Right cardiac atrium (tissue), 5 donors: Measurements from ENCODE around the gene SLC9A3. TPM values are rescaled to one million over a fixed set of nuclear protein-coding genes. Genes with fewer than 3 reads are reported as not detected.
A peak's percentile ranks its signal among the peaks of the same experiment; 100 is the strongest.
"Not testable (repeated sequence)": the region's sequence is repeated elsewhere in the genome, so short reads cannot be mapped to it uniquely, and the experiment has no call there.

Source experiments
- ATAC-seq, 2 donors: fragments of 200-7000 bp; cut with Tn5 transposase; one replicate each; pipeline versions ENCODE4 v1.8.0 to v1.9.1; 2020; ENCODE audit warnings: moderate library complexity in 2 of 2, mild to moderate bottlenecking in 1 of 2
- DNase-seq, 3 donors: peaks; one replicate each; pipeline ENCODE4 v3.0.0-alpha.2; 2020
- H3K27ac ChIP-seq: one replicate; pipeline ENCODE4 v1.5.1; 2013; ENCODE audit warnings: mild to moderate bottlenecking, low read length, control low read depth, moderate library complexity
- H3K27me3 ChIP-seq: one replicate; pipeline ENCODE4 v1.6.1; 2013; ENCODE audit not compliant: control insufficient read depth, insufficient read depth
- H3K4me1 ChIP-seq: one replicate; pipeline ENCODE4 v1.6.1; 2013; ENCODE audit warnings: low read length; ENCODE audit not compliant: control insufficient read depth, insufficient read depth
- H3K4me3 ChIP-seq: one replicate; pipeline ENCODE4 v1.5.1; 2013; ENCODE audit warnings: low read length, control low read depth
- H3K9me3 ChIP-seq: one replicate; pipeline ENCODE4 v1.6.1; 2013; ENCODE audit warnings: low read length; ENCODE audit not compliant: control insufficient read depth
- WGBS: extraction: QIAGEN DNeasy Blood & Tissue Kit; methylation state at CpG from one replicate; pipeline ENCODE4 v1.1.7; 2013; 5-methylcytosine and 5-hydroxymethylcytosine counted together
- intact Hi-C, 4 donors: fragments of 100-400 bp; cut with DNase I; formaldehyde crosslinking; loops; one replicate each; pipeline versions ENCODE4 v1.11.0 to v1.14.0; 2022 to 2023
- polyA plus RNA-seq: library from polyadenylated mRNA; stranded (reverse); fragments of 200-250 nt; gene quantifications from one replicate; pipeline ENCODE4 v1.2.3, GENCODE V29; 2013
- total RNA-seq, 4 donors: library from RNA; stranded (reverse); fragmentation: NEBNext Ultra II Directional; extraction: Animal tissue kit (Norgen Biotek cat#: 25700); gene quantifications; one replicate each; pipeline ENCODE4 v1.2.1, GENCODE V29; 2021
- donor health status: healthy with polysubstance abuse.
- donor health status: DM: no; HTN: yes; CAD: no.
- donor health status: DM: no; HTN: no; CAD: no.
- donor health status: DM: no; HTN: yes; CAD: no; lungs with severe emphysema.
- donor health status: DM: yes; HTN: yes; CAD: no.

The SLC9A3 gene
- total and polyA plus RNA-seq, 5 donors, result 0.94 to 1.1 (median 1.0) TPM

DNA sequence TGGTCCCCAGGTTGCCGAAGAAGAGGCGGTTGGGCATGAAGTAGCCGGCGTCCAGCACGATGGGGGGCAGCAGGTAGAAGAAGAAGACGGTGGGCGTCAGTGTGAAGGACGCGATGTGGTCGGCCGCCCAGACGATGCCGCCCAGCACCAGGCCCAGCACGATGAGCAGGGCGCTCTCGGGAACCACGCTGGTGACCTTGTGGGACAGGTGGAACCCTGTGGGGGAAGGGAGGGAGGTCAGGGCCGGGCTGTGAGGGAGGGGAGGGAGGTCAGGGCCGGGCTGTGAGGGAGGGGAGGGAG, 32.4 kb downstream of the SLC9A3 start:
- H3K27me3 ChIP-seq, result no peaks in the 10 kb centered on the region
- 86% methylated on average over 19 of the region's 19 CpGs for WGBS
- H3K9me3 ChIP-seq, result no peaks in the 10 kb centered on the region
- intact Hi-C loops, result no loop called here
- no peak overlapping the region for H3K4me3 ChIP-seq
- H3K4me1 ChIP-seq, result no peaks in the 10 kb centered on the region
- ATAC-seq (no peak), DNase-seq (no peak)
- no peak overlapping the region for H3K27ac ChIP-seq

GRCh38 chr5:491119-491855, 33.0 kb downstream of the SLC9A3 start:
- H3K9me3 ChIP-seq, result no peaks in the 10 kb centered on the region
- intact Hi-C loops, result no loop called here
- no peaks in the 10 kb centered on the region for H3K4me1 ChIP-seq
- DNase-seq, result no peak
- no peak overlapping the region for H3K4me3 ChIP-seq
- ATAC-seq, result no peak
- WGBS, result 92% methylated on average over 52 of the region's 52 CpGs
- no peaks in the 10 kb centered on the region for H3K27me3 ChIP-seq
- H3K27ac ChIP-seq, result no peak overlapping the region

DNA sequence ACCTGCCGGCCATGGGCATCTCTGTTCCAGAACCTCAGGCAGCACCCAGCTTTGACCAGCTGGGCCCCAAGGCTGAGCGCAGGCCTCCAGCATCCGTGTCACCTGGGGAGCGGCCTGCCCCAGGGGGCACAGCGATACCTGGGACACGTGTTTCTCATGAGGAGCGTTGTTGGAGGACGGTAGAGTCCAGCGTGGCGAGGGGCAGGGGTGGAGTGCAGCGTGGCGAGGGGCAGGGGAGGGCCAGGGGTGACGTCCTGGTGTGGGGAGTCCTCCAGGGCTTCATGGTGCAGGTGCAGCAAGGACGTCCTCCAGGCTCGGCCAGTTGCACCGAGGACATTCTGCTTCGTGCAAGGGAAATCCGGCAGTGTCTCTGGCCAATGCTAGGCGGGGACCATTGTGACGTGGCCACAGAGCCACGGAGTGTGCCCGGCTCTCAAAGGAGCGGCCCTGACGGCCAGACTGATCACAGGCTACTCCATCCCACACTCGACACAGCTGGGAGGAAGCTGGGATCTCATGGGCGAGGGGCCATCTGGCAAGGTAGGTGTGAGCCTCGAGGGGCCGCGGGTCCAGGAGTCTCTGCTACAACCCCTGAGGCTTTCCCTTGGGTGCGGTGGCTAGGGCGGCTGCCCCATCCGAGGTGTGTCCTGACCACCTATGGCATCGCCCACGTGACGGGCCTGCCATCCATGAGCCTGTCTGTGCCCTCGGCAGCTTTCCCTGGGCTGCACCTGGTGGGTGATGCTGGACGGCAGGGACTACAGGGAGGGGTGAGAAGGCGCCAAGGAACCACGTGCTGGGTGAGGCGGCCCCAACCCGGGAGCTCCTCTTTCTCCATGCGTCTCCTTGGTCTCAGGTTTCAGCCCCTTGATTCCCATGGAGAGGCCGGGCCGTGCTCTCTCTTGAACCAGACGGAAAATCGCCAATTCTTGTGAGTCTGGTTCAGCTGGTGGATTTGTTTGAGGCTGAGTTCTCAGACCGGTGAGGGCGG, 33.8 kb downstream of the SLC9A3 start:
- H3K4me3 ChIP-seq, result no peak overlapping the region
- no peak overlapping the region for H3K27ac ChIP-seq
- intact Hi-C loops, result no loop called here
- no peaks in the 10 kb centered on the region for H3K27me3 ChIP-seq
- H3K4me1 ChIP-seq, result no peaks in the 10 kb centered on the region
- no peak for DNase-seq
- no peaks in the 10 kb centered on the region for H3K9me3 ChIP-seq
- WGBS, result 85% methylated on average over 48 of the region's 48 CpGs
- ATAC-seq, result no peak

GRCh38 chr5:489689-490080, 34.6 kb downstream of the SLC9A3 start:
- intact Hi-C loops, result no loop called here
- H3K27me3 ChIP-seq, result no peaks in the 10 kb centered on the region
- ATAC-seq, result no peak

DNA sequence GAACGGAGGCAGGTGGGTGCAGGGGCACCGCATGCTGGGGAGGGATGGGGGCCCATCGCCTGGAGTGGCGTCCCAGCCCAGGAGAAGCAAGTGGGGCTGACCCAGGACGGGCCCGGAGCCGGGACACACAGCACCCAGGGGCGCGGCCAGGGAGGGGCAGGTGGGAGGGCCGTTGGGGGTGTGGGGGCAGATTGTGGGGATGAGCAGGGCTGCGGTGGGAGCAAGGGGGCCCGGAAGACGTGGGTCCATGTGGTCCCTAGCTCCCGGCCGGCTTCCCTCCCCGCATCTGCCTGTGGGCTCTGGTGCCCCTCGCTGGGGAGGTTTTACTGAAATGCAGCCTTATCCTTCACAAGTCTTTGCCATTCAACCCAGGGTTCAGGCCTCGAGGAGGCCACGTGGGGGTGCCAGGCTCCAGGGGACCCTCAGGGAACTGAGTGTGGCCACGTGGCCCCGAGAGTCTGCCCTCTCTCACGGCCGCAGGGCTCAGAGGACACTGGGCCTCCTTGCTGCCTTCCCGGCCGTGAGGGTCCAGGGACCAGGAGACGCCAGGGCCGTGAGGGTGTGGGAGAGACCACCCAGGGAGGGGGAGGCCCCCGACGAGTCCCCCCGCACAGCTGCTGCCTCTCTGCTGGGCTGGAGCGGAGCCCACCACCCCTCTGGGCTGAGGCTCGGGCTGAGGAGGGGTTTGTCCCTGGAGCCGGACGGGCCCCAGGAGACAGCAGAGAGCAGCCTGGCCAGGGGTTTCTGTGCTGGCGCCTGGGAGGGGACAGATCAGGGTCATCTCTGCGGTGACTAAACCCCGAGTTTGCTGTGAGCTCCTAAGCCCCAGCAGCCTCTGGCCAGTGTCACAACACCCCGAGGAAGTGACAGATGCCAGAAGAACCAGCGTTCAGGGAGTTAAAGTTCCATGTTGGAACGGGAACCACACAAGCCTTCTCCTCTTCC, 35.2 kb downstream of the SLC9A3 start:
- no peak overlapping the region for H3K27ac ChIP-seq
- intact Hi-C loops, result no loop called here
- H3K9me3 ChIP-seq, result no peaks in the 10 kb centered on the region
- no peaks in the 10 kb centered on the region for H3K27me3 ChIP-seq
- DNase-seq (no peak), ATAC-seq (no peak)
- H3K4me3 ChIP-seq, result no peak overlapping the region
- H3K4me1 ChIP-seq, result no peaks in the 10 kb centered on the region
- WGBS, result 52% methylated on average over 40 of the region's 40 CpGs

More at GRCh38 chr5:489689-490080, 34.6 kb downstream of the SLC9A3 start:
- no peaks in the 10 kb centered on the region for H3K4me1 ChIP-seq
- H3K9me3 ChIP-seq, result no peaks in the 10 kb centered on the region
- H3K27ac ChIP-seq, result no peak overlapping the region
- H3K4me3 ChIP-seq, result no peak overlapping the region
- no peak for DNase-seq
- WGBS, result 49% methylated on average over 21 of the region's 21 CpGs

GRCh38 chr5:488241-488640, 36.0 kb downstream of the SLC9A3 start:
- H3K4me1 ChIP-seq, result no peaks in the 10 kb centered on the region
- H3K27me3 ChIP-seq, result no peaks in the 10 kb centered on the region
- no peak overlapping the region for H3K4me3 ChIP-seq
- 92% methylated on average over 33 of the region's 33 CpGs for WGBS
- no peak for ATAC-seq
- intact Hi-C loops, result no loop called here
- DNase-seq, result peak in 1 of 3 donors; percentile 28
- H3K9me3 ChIP-seq, result no peaks in the 10 kb centered on the region
- no peak overlapping the region for H3K27ac ChIP-seq

DNA sequence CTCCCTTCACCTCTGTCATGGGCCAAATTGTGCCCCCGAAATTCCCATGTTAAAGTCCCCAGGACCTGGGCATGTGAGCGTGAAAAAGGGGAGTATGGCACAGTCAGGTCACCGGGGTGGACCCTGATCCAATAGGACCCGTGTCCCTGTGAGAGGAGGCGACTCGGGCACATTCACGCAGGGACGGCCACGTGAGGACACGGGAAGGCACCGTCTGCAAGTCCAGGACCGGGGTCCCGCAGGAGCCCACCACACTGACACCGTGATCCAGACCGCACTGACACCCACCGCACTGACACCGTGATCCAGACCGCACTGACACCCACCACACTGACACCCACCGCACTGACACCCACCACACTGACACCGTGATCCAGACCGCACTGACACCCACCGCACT, 37.7 kb downstream of the SLC9A3 start:
- H3K9me3 ChIP-seq, intact Hi-C loops, H3K4me3 ChIP-seq, H3K27me3 ChIP-seq, H3K4me1 ChIP-seq, DNase-seq, H3K27ac ChIP-seq, ATAC-seq: not testable (repeated sequence)
- 90% methylated on average over 18 of the region's 22 CpGs for WGBS

GRCh38 chr5:485946-486491, 38.2 kb downstream of the SLC9A3 start:
- H3K4me3 ChIP-seq, result no peak overlapping the region
- ATAC-seq (peak in 1 of 2 donors; percentile 20), DNase-seq (no peak)
- H3K27me3 ChIP-seq, result no peaks in the 10 kb centered on the region
- 46% methylated on average over 23 of the region's 23 CpGs for WGBS
- no peaks in the 10 kb centered on the region for H3K9me3 ChIP-seq
- H3K27ac ChIP-seq, result no peak overlapping the region
- no peaks in the 10 kb centered on the region for H3K4me1 ChIP-seq
- intact Hi-C loops, result no loop called here

- peak in 1 of 2 donors; percentile 14 for ATAC-seq
- intact Hi-C loops, result no loop called here
- no peak overlapping the region for H3K4me3 ChIP-seq
- WGBS, result 70% methylated on average over 29 of the region's 29 CpGs
- no peaks in the 10 kb centered on the region for H3K4me1 ChIP-seq
- DNase-seq, result no peak
- H3K27ac ChIP-seq, result no peak overlapping the region
- no peaks in the 10 kb centered on the region for H3K9me3 ChIP-seq
- H3K27me3 ChIP-seq, result no peaks in the 10 kb centered on the region
These were observed 38.9 kb downstream of the SLC9A3 start for GRCh38 chr5:485113-485945.

GRCh38 chr5:484556-484955, 39.7 kb downstream of the SLC9A3 start:
- H3K27ac ChIP-seq, result no peak overlapping the region
- 90% methylated on average over 24 of the region's 24 CpGs for WGBS
- H3K4me1 ChIP-seq, result no peaks in the 10 kb centered on the region
- DNase-seq (no peak), ATAC-seq (no peak)
- no peak overlapping the region for H3K4me3 ChIP-seq
- intact Hi-C loops, result no loop called here
- H3K27me3 ChIP-seq, result no peaks in the 10 kb centered on the region
- H3K9me3 ChIP-seq, result no peaks in the 10 kb centered on the region
